ENCODE results near the gene PID1.

DNA sequence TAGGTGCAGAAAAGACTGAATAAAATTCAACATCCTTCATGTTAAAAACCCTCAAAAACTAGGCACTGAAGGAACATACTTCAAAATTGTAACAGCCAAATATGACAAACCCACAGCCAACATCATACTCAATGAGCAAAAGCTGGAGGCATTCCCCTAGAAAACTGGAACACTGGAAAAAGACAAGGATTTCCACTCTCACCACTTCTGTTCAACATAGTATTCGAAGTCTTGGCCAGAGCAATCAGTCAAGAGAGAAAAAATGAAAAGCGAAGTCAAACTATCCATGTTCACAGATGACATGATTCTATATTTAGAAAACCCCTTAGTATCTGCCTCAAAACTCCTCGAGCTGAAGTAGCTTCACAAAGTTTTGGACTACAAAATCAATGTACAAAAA lies 282.3 kb downstream of the PID1 start:
- TF ChIP-seq, protein P1, sequence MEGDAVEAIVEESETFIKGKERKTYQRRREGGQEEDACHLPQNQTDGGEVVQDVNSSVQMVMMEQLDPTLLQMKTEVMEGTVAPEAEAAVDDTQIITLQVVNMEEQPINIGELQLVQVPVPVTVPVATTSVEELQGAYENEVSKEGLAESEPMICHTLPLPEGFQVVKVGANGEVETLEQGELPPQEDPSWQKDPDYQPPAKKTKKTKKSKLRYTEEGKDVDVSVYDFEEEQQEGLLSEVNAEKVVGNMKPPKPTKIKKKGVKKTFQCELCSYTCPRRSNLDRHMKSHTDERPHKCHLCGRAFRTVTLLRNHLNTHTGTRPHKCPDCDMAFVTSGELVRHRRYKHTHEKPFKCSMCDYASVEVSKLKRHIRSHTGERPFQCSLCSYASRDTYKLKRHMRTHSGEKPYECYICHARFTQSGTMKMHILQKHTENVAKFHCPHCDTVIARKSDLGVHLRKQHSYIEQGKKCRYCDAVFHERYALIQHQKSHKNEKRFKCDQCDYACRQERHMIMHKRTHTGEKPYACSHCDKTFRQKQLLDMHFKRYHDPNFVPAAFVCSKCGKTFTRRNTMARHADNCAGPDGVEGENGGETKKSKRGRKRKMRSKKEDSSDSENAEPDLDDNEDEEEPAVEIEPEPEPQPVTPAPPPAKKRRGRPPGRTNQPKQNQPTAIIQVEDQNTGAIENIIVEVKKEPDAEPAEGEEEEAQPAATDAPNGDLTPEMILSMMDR (IDR thresholded peaks at IDR 0.05), result no peak
- no peak for TF ChIP-seq POLR2A (IDR thresholded peaks at IDR 0.05)

All from esophagus squamous epithelium (tissue), 4 donors.